GM19240 (cell line): ENCODE measurements around the gene PRR5L.
A peak's percentile ranks its signal among the peaks of the same experiment; 100 is the strongest.
"Not testable (repeated sequence)": the region's sequence is repeated elsewhere in the genome, so short reads cannot be mapped to it uniquely, and the experiment has no call there.

ENCODE experiments used
- DNase-seq: peaks from one replicate; pipeline ENCODE4 v3.0.0; 2011; ENCODE audit warnings: low spot score; ENCODE audit not compliant: insufficient read length

PRR5L gene

DNA sequence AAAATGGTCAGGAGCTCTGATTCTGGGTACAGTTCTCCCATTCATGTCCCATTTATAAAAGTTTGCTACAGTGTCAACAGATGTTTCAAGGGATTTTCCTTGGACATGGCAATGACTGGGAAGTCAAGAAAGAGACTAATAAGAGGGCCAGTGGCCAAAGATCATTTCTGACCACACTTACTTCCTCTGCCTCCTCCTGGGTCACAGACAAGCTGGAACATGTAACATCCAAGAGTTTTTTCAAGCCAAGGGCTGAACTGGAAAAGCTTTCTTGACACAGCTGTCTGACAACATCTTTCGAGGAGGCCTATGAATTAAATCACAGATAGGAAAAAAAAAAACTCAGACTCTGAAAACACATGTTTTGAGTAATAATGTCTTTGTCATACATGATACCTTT, 15.6 kb upstream of the PRR5L start:
- no peak for DNase-seq

- DNase-seq = no peak
These were observed 14.2 kb upstream of the PRR5L start for GRCh38 chr11:36281850-36282249.

DNA sequence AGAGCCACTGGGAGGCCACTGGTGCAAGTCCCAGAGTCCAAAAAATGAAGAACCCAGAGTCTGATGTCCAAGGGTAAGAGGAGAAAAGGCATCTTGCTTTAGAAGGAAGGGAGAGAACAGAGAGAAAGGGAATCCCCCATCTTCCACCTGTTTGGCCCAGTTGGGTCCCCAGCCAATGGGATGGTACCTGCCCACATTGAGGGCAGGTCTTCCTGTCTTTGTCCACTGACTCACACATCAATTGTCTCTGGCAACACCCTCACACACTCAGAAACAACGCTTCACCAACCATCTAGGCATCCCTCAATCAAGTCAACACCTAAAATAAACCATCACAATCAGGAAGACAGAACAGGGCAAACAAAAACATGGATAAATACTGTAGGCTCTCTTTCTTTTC, 13.2 kb upstream of the PRR5L start:
- no peak for DNase-seq

- no peak for DNase-seq
These were observed 7.5 kb upstream of the PRR5L start for GRCh38 chr11:36288442-36289225.

DNA sequence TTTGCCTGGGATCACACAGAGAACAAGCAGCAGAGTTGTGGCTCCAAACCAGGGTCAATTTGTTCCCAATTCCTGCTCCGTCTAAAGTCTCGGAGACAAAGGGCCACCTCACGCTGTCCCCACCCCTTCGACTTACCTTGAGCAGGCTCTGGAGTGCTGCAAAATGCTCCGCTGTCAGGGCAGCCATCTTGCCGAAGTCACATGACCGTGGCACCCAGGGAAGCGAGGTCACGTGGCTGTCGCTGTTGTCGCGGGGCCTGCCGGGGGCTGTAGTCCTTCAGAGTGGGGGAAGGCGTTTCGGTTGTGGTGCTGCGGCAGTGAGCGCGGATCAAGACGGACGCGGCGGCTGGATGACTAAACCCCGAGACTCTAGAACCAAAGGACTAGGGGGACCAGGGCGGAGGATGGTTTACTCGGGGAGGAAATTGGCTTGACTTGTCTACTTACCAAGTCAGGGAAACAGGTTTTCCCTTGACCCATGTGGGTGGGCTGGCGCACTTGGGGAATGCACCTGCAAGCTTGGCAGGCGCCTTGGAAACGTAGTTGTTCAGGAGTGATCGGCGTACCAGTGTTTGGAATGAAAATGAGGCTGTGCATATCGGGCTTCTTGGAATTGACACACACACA, 6.7 kb upstream of the PRR5L start, which contains the start of gene COMMD9:
TSS of gene COMMD9 (minus strand) at position 199 of the 627 bp plus-strand sequence. CDS start at position 187, 12 bp downstream.
- peak; percentile 91 for DNase-seq

DNA sequence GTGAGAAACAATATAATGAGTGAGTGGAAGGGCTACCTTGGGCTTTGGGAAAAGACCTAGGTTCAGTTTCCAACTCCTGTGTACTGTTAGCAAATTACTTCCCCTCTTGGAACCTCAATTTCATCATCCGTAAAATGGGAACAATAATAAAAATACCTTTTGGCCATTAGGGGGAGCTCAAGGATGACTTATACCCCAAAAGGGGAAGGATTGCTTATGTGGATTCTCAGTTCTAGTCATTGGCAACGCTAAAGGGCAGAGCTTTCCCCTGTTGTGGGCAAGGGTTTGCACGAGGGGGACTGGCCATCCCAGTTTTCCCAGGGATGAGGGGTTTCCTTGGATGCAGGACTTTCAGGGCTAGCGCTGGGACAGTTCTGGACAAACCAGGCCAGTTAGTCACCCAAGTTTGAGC, 3.8 kb upstream of the PRR5L start:
- DNase-seq = peak; percentile 55

DNA sequence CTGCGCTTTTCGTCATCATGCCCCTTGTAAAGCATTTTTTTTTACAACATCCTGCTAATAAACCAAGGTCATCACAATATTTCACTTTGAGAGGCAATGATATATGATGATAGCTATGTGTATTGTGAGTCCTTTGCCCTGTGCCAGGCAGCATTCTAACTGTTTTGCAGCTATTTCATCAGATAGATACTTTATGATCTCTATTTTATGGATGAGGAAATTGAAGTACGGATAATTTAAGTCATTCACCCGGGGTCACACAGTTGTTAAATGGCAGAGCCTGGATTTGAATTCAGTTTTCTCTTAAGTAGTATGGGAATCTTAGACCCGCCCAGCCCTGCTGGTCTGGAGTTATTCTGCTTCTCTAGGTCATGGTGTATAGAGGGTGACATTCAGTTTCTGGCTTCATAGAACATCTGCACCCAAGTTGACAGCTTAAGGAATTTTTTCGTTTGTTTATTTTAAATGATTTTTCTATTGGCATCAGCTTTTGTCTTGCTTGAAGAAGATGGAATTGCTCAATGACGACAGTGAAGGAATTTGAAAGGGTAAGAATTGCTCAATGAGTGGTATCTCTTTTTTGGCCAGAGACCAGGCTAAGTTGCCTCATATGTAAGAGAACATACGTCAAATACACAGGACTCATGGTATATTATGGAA, 926 bp downstream of the PRR5L start:
- no peak for DNase-seq

DNA sequence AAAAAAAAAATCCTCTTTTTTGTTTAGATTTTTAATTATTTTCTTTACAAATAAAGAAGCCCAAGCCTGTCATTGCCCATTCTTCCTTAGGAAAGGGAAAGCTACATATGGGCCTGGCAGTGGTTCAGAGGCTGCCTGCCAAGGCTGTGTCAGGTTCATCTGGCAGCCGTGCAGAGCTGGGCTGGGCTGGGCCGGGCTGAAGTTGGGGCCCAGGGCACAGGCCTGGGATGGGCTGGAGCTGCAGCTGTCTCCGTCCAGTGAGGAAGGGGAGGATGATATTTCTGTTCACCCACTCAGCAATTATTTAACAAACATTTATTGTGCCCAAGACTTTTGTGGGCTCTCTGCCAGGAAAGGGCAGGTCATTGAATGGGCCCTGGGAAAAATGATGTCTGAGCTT, 4.6 kb downstream of the PRR5L start:
- DNase-seq = no peak

DNA sequence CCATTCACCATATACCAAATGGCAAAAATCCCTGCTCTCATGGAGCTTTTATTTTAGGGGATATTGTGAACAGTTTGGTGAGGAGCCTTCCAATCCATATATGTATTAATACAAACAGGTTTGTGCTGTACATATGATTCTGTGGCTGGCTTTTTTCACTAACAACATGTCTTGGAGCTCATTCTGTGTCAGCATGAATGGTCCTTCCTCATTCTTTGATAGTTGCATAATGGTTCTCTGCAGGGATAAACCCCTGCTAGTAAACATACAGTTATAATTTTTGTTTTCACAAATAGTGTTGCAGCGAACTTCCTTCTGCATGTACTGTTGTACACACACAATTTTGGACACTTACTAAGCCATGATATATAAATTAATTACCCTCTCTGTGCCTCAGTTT, 8.3 kb downstream of the PRR5L start:
- DNase-seq = no peak

- DNase-seq = no peak
These were observed 9.0 kb downstream of the PRR5L start for GRCh38 chr11:36305047-36305446.

DNA sequence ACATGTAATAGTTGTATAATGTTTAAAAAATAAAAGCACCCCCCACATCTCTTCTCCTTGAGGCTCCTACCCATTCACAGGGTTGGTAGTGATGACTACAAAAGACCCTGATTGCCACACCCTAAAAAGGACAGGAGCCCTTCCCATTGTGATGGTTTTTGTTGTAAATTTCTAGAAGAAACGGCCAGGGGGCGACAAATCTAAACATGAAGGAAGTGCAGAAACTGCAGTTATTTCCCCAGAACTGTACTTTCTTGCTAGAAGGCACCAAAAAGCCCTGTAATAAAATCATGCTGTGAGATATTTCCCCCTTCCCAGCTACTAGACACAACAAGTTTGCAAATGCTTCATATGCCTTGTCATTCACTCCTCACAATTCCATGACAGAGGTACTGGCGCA, 10.8 kb downstream of the PRR5L start:
- DNase-seq = no peak

DNA sequence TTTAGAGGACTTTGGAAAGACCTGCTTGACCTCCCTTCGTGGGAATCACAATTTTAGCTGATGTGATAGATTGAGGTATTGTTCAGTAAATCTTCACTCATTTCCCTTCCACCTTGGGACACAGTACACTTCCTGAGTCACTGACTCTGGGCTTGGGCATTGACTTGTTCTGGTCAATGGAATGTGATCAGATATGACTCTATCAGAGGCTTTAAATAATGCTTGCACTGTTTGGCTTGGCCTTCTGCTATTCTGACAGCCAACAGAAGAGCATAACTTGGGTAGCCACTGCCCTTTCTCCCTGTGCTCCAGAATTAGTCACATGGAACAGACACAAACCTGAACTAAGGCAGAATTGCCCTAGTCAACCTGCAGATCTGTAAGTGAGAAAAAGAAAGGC, 12.5 kb downstream of the PRR5L start:
- DNase-seq = no peak

DNA sequence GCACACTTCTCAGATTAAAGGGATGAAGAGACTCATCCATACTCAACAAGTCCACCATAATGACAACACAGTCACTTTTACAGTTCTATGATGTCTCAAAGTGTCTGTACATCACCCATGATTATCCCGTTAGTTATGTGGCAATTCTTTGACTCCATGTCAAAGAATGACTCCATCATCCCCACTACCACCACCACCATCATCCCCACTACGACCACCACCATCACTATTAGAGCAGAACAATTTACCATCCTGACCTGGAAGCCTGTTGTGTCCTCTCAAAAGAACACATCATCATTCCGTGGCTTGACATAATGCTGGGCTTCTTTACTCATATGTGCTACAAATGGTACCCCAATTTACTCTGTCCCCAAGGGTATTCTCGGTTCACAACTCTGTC, 13.7 kb downstream of the PRR5L start:
- DNase-seq = no peak

- no peak for DNase-seq
These were observed 16.0 kb downstream of the PRR5L start for GRCh38 chr11:36311926-36312595.

GRCh38 chr11:36312611-36313472, 16.8 kb downstream of the PRR5L start:
- no peak for DNase-seq

- DNase-seq = no peak
These were observed 17.8 kb downstream of the PRR5L start for GRCh38 chr11:36313750-36314433.

- DNase-seq = no peak
These were observed 18.3 kb downstream of the PRR5L start for GRCh38 chr11:36314434-36314767.

GRCh38 chr11:36316049-36316448, 20.0 kb downstream of the PRR5L start:
- DNase-seq = no peak

GRCh38 chr11:36317992-36318391, 21.9 kb downstream of the PRR5L start:
- no peak for DNase-seq

DNA sequence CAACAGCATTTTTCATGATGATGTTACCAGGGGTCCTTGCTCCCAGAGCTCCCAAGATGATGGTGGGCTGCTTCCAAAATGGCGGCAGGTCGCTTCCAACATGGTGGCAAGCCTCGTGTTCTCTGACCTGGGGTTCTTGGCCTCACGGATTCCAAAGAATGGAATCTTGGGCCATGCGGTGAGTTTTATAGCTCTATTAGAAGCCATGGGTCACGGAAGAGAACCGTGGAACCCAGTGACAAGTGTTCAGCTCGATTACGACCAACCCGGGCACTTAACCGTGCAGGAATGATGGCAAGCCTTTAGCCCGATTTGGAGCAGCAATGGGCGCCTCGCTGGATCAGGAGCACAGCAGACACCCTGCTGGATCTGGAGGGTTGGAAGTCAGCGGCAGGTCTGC, 28.9 kb downstream of the PRR5L start:
- not testable (repeated sequence) for DNase-seq
